Body of pancreas (tissue), 4 donors: Measurements from ENCODE around the gene ANTKMT.

ENCODE experiments used
- POLR2A ChIP-seq, 3 donors: fragments of 450-650 bp; IDR thresholded peaks; one replicate each; pipeline ENCODE4 v1.6.1; 2016; ENCODE audit warnings: antibody characterized with exemption in 3 of 3, mild to moderate bottlenecking in 2 of 3
- TF ChIP-seq, protein P1 (sequence below), 7 experiments: fragments of 450-650 bp in 4 of 7; fragments of 200-600 bp in 3 of 7; sonication (generic) in 3 of 7; IDR thresholded peaks; one replicate each; pipeline ENCODE4 v1.5.1; 2016 to 2019; ENCODE audit warnings: antibody characterized with exemption in 7 of 7

DNA sequence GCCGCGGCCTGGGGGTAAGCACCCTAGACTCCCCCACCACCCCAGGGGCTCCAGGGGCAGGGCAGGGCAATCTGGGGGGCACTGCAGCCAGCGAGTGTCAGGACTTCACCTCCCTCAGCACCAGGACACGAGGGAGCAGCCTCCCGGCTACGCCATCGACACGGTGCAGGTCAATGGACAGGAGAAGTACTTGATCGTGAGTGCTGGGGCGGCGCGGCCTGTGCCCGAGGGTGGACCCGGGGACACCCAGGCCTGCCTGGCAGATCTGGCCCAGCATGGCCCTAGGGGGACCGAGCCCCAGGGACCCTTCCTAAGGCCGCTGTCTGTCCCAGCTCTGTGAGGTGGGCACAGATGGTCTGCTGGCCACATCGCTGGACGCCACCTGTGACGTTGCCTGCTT is 48.6 kb upstream of the ANTKMT start:
- TF ChIP-seq, protein P1, sequence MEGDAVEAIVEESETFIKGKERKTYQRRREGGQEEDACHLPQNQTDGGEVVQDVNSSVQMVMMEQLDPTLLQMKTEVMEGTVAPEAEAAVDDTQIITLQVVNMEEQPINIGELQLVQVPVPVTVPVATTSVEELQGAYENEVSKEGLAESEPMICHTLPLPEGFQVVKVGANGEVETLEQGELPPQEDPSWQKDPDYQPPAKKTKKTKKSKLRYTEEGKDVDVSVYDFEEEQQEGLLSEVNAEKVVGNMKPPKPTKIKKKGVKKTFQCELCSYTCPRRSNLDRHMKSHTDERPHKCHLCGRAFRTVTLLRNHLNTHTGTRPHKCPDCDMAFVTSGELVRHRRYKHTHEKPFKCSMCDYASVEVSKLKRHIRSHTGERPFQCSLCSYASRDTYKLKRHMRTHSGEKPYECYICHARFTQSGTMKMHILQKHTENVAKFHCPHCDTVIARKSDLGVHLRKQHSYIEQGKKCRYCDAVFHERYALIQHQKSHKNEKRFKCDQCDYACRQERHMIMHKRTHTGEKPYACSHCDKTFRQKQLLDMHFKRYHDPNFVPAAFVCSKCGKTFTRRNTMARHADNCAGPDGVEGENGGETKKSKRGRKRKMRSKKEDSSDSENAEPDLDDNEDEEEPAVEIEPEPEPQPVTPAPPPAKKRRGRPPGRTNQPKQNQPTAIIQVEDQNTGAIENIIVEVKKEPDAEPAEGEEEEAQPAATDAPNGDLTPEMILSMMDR (IDR thresholded peaks at IDR 0.05) = no peak
- no peak for TF ChIP-seq POLR2A (IDR thresholded peaks at IDR 0.05)
